ENCODE results near the gene GALNT15.

Gene GALNT15

GRCh38 chr3:16200411-16200810, 25.9 kb downstream of the GALNT15 start:
- Mint-ChIP-seq H3K4me1 (no peaks in the 10 kb centered on the region), H3K4me3 (no peak overlapping the region), H3K9me3 (peaks cover 2% of the 10 kb centered on the region), H3K27me3 (ENCODE audit: low read depth) (peaks cover 10% of the 10 kb centered on the region), H3K36me3 (ENCODE audit: low read depth) (no peaks in the 10 kb centered on the region), H3K27ac (no peak overlapping the region)
- TF ChIP-seq CTCF (IDR thresholded peaks at IDR 0.05; ENCODE audit: unreplicated experiment in 3 of 3): no peak

- no peak for TF ChIP-seq CTCF (IDR thresholded peaks at IDR 0.05; ENCODE audit: unreplicated experiment in 3 of 3)
- no peaks in the 10 kb centered on the region for H3K4me1 Mint-ChIP-seq
- peaks cover 14% of the 10 kb centered on the region for H3K27me3 Mint-ChIP-seq (ENCODE audit: low read depth)
- no peak overlapping the region for H3K27ac Mint-ChIP-seq
- no peaks in the 10 kb centered on the region for H3K36me3 Mint-ChIP-seq (ENCODE audit: low read depth)
- H3K4me3 Mint-ChIP-seq: no peak overlapping the region
- peaks cover 2% of the 10 kb centered on the region for H3K9me3 Mint-ChIP-seq
Measured at GRCh38 chr3:16203031-16203430, 28.6 kb downstream of the GALNT15 start.

GRCh38 chr3:16203671-16204629, 29.5 kb downstream of the GALNT15 start:
- Mint-ChIP-seq H3K9me3 (peaks cover 2% of the 10 kb centered on the region), H3K27me3 (ENCODE audit: low read depth) (peaks cover 14% of the 10 kb centered on the region), H3K36me3 (ENCODE audit: low read depth) (no peaks in the 10 kb centered on the region), H3K27ac (peak overlapping the region in 1 of 3 experiments; percentile 12), H3K4me1 (no peaks in the 10 kb centered on the region), H3K4me3 (no peak overlapping the region)
- no peak for TF ChIP-seq CTCF (IDR thresholded peaks at IDR 0.05; ENCODE audit: unreplicated experiment in 3 of 3)

- peaks cover 14% of the 10 kb centered on the region for H3K27me3 Mint-ChIP-seq (ENCODE audit: low read depth)
Measured at GRCh38 chr3:16204751-16205150, 30.3 kb downstream of the GALNT15 start.

DNA sequence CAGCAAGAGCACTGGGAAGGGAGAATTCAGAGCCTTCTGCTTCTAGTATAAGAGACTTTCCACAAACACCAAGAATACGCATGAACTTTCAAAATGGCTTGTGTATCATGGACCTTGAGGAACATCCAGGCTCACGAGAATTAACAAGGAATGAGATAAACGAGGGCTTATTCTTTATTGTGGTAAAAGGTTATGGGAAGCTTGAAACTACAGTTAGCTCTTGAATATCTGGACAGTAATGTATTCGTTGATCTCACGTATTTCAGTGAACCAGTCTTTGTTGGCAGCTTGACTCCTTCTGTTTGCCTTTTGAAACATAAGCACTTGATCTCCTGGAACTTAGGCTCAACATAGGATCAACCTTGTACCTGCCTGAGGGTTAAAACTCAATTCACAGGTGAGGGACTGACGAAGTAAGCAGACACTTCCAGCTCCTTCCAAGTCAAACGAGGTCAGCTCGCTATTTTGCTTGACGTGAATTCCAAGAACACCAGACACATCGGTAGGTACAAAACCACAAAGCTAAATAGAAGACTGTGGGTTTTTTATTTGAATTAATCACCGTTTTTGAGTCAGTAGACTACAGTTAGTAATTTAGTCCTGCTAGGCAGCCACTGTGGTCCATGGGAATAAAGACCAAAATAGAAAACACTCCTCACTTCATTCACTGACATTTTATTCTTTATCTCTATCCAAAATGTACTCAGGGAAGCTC, 30.8 kb downstream of the GALNT15 start:
- Mint-ChIP-seq H3K4me3 (no peak overlapping the region), H3K27ac (no peak overlapping the region), H3K4me1 (no peaks in the 10 kb centered on the region), H3K36me3 (ENCODE audit: low read depth) (no peaks in the 10 kb centered on the region), H3K9me3 (peaks cover 2% of the 10 kb centered on the region), H3K27me3 (ENCODE audit: low read depth) (peaks cover 14% of the 10 kb centered on the region)
- no peak for TF ChIP-seq CTCF (IDR thresholded peaks at IDR 0.05; ENCODE audit: unreplicated experiment in 3 of 3)

More at GRCh38 chr3:16204751-16205150, 30.3 kb downstream of the GALNT15 start:
- Mint-ChIP-seq H3K4me1 (no peaks in the 10 kb centered on the region), H3K9me3 (peaks cover 2% of the 10 kb centered on the region), H3K4me3 (no peak overlapping the region), H3K36me3 (ENCODE audit: low read depth) (no peaks in the 10 kb centered on the region), H3K27ac (no peak overlapping the region)
- no peak for TF ChIP-seq CTCF (IDR thresholded peaks at IDR 0.05; ENCODE audit: unreplicated experiment in 3 of 3)

Measured in nephron (organoid).